ENCODE results near the gene UBE2I. TPM values are rescaled to one million over a fixed set of nuclear protein-coding genes. Genes with fewer than 3 reads are reported as not detected.

The UBE2I gene
- total RNA-seq, 1 experiment from 2014 or later: 361 TPM

DNA sequence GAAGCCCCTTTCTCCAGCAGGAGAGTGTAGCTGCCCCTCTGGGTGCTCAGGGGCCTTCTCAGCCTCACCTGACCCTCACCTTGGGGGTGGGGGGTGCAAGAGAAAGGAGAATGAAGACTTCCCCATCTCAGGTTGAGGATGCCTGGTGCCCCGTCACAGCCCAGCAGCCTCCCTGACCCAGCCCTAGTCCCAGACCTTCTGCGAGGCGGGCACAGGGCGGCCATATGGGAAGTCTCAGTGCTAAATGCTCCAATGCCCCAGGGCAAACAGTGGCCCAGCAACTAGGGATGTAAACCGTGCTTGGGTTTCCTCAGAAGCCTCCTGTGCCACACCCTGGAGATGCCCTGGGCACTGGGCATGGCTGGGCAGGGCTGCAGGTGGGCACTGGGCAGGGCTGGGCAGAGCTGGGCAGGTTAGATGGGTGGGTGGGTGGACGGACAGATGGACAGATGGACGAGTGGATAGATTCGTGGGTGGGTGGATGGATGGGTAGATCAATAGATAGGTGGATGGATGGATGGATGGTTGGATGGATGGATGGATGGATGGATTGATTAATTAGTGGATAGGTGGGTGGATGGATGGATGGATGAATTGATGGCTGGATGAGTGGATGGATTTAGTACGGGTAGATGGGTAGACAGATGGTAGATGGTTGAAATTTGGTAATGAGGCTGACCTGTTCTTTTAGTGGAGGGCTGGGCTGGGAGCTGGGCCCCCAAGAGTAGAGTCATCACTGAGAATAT is 36.8 kb upstream of the UBE2I start:
- ChIA-PET POLR2A (ENCODE audit: low non-redundant PET) (no interaction called here), CTCF (no interaction called here)
- no peaks in the 10 kb centered on the region for H3K36me3 ChIP-seq (ENCODE audit: insufficient read depth, low read length, poor library complexity, severe bottlenecking)
- intact Hi-C loops (cut with micrococcal nuclease; ENCODE audit: unreplicated experiment): no loop called here
- no peak overlapping the region for H3K4me3 ChIP-seq (ENCODE audit: low read depth, low read length, poor library complexity, severe bottlenecking)
- no TSS peak for BruUV-seq (replicated peaks)
- H3K9me3 ChIP-seq (ENCODE audit: low read depth, low read length, poor library complexity, severe bottlenecking): no peaks in the 10 kb centered on the region
- DNase-seq (ENCODE audit: low spot score): no peak
- H3K27ac ChIP-seq (ENCODE audit: low read depth, low read length, poor library complexity, severe bottlenecking): no peak overlapping the region
- no peaks in the 10 kb centered on the region for H3K27me3 ChIP-seq (replicated peaks; ENCODE audit: insufficient read depth, low read depth, low read length, poor library complexity)
- H3K4me1 ChIP-seq (ENCODE audit: insufficient read depth, low read length, poor library complexity, severe bottlenecking): peaks cover 17% of the 10 kb centered on the region
- TF ChIP-seq CTCF (conservative IDR thresholded peaks at IDR 0.05; ENCODE audit: low read depth, low read length): no peak
- no peak for TF ChIP-seq EZH2 (IDR thresholded peaks at IDR 0.05; ENCODE audit: borderline replicate concordance, low read depth, low read length, poor library complexity, severe bottlenecking)

DNA sequence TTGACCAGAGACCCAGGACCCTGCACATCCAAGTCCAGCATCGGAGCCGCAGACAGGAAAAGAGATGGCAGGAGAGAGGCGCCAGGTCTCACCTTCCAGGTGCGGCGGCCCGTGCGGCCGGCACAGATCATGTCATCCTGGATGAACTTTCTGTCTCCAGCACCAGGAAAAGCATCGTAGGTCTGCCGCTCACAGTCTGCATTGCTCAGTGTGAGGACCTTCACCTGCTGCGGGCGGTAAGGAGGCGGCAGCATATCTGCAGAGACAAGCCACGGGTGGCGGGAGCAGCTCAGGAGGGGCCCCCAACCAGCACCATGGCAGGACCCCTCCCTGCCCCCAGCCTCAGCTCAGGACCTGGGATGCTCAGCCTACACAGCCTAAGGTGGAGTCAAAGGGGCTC is 35.6 kb upstream of the UBE2I start:
- intact Hi-C loops (cut with micrococcal nuclease; ENCODE audit: unreplicated experiment): no loop called here

DNA sequence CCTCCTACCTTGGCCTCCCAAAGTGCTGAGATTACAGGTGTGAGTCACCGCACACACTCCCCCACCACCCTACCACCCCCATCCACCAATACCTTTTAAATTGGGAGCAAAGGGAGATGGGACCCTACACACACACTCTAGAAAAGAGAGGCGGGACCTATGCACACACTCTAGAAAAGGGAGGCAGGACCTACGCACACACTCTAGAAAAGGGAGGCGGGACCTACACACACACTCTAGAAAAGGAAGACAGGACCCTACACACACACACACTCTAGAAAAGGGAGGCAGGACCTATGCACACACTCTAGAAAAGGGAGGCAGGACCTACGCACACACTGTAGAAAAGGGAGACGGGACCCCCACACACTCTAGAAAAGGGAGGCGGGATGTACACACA is 34.7 kb upstream of the UBE2I start:
- POLR2A ChIA-PET (ENCODE audit: low non-redundant PET): no interaction called here
- Histone ChIP-seq H3K4me3 (ENCODE audit: low read depth, low read length, poor library complexity, severe bottlenecking) (no peak overlapping the region), H3K27me3 (replicated peaks; ENCODE audit: insufficient read depth, low read depth, low read length, poor library complexity) (no peaks in the 10 kb centered on the region), H3K36me3 (ENCODE audit: insufficient read depth, low read length, poor library complexity, severe bottlenecking) (no peaks in the 10 kb centered on the region), H3K27ac (ENCODE audit: low read depth, low read length, poor library complexity, severe bottlenecking) (no peak overlapping the region), H3K4me1 (ENCODE audit: insufficient read depth, low read length, poor library complexity, severe bottlenecking) (peaks cover 28% of the 10 kb centered on the region), H3K9me3 (ENCODE audit: low read depth, low read length, poor library complexity, severe bottlenecking) (no peaks in the 10 kb centered on the region)
- DNase-seq (ENCODE audit: low spot score): no peak
- intact Hi-C loops (cut with micrococcal nuclease; ENCODE audit: unreplicated experiment): no loop called here
- no TSS peak for BruUV-seq (replicated peaks)
- no peak for TF ChIP-seq EZH2 (IDR thresholded peaks at IDR 0.05; ENCODE audit: borderline replicate concordance, low read depth, low read length, poor library complexity, severe bottlenecking)
- no peak for TF ChIP-seq CTCF (conservative IDR thresholded peaks at IDR 0.05; ENCODE audit: low read depth, low read length)
- CTCF ChIA-PET: no interaction called here

More for the DNA sequence above, 35.6 kb upstream of the UBE2I start:
- Histone ChIP-seq H3K4me1 (ENCODE audit: insufficient read depth, low read length, poor library complexity, severe bottlenecking) (peaks cover 25% of the 10 kb centered on the region), H3K36me3 (ENCODE audit: insufficient read depth, low read length, poor library complexity, severe bottlenecking) (no peaks in the 10 kb centered on the region), H3K9me3 (ENCODE audit: low read depth, low read length, poor library complexity, severe bottlenecking) (no peaks in the 10 kb centered on the region), H3K27ac (ENCODE audit: low read depth, low read length, poor library complexity, severe bottlenecking) (no peak overlapping the region), H3K27me3 (replicated peaks; ENCODE audit: insufficient read depth, low read depth, low read length, poor library complexity) (no peaks in the 10 kb centered on the region), H3K4me3 (ENCODE audit: low read depth, low read length, poor library complexity, severe bottlenecking) (no peak overlapping the region)
- no peak for TF ChIP-seq EZH2 (IDR thresholded peaks at IDR 0.05; ENCODE audit: borderline replicate concordance, low read depth, low read length, poor library complexity, severe bottlenecking)
- no peak for TF ChIP-seq CTCF (conservative IDR thresholded peaks at IDR 0.05; ENCODE audit: low read depth, low read length)
- no peak for DNase-seq (ENCODE audit: low spot score)
- CTCF ChIA-PET: no interaction called here
- BruUV-seq (replicated peaks): no TSS peak
- POLR2A ChIA-PET (ENCODE audit: low non-redundant PET): no interaction called here

All from A673 (cell line).